Umbilical cord (tissue), 2 donors: ENCODE measurements around the gene CLIC6. TPM values are rescaled to one million over a fixed set of nuclear protein-coding genes. Genes with fewer than 3 reads are reported as not detected.
"Not testable (repeated sequence)": the region's sequence is repeated elsewhere in the genome, so short reads cannot be mapped to it uniquely, and the experiment has no call there.

ENCODE experiments used
- DNase-seq: peaks from one replicate; pipeline ENCODE4 v3.0.0-alpha.2; 2015; ENCODE audit warnings: low spot score
- total RNA-seq: library from RNA; depleted of rRNA; stranded (reverse); fragments of >200 nt; gene quantifications from one replicate; pipeline ENCODE4 v1.2.3, GENCODE V29; 2014; ENCODE audit warnings: low replicate concordance; ENCODE audit not compliant: insufficient read depth

The CLIC6 gene
- total RNA-seq, 1 donor from 2014 or later = 0.96 TPM

GRCh38 chr21:34651642-34652041, 17.2 kb upstream of the CLIC6 start:
- DNase-seq = no peak

- no peak for DNase-seq
Observed at GRCh38 chr21:34653522-34653921, 15.3 kb upstream of the CLIC6 start.

DNA sequence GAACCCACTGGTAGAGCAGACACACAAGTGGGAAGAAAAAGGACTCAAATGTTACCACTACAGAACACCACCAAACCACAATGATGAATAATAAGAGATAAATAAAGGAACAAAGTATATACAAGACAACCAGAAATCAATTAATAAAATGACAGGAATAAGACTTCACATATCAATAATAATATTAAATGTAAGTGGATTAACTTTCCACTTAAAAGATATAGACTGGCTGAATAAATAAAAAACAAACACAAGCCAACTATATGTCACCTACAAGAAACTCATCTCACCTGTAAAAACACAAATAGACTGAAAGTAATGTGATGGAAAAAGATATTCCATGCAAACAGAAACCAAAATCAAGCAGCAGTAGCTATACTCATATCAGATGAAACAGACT, 6.9 kb upstream of the CLIC6 start:
- no peak for DNase-seq

GRCh38 chr21:34667761-34668160, 1.0 kb upstream of the CLIC6 start:
- DNase-seq = no peak

GRCh38 chr21:34669149-34669879, 520 bp downstream of the CLIC6 start:
- no peak for DNase-seq

DNA sequence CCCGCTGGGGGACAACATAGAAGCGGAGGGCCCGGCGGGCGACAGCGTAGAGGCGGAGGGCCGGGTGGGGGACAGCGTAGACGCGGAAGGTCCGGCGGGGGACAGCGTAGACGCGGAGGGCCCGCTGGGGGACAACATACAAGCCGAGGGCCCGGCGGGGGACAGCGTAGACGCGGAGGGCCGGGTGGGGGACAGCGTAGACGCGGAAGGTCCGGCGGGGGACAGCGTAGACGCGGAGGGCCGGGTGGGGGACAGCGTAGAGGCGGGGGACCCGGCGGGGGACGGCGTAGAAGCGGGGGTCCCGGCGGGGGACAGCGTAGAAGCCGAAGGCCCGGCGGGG, 1.1 kb downstream of the CLIC6 start:
- not testable (repeated sequence) for DNase-seq

DNA sequence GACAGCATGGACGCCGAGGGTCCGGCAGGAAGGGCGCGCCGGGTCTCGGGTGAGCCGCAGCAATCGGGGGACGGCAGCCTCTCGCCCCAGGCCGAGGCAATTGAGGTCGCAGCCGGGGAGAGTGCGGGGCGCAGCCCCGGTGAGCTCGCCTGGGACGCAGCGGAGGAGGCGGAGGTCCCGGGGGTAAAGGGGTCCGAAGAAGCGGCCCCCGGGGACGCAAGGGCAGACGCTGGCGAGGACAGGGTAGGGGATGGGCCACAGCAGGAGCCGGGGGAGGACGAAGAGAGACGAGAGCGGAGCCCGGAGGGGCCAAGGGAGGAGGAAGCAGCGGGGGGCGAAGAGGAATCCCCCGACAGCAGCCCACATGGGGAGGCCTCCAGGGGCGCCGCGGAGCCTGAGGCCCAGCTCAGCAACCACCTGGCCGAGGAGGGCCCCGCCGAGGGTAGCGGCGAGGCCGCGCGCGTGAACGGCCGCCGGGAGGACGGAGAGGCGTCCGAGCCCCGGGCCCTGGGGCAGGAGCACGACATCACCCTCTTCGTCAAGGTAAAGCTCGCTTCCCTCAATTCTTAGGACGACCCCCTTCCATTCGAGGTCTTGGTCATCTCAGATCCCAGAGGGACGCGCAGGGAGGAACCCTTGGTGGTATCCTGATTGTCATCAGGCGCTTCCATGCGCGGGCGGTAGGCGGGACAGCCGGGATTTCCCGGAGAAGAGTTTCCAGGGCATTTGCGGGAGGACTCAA, 1.6 kb downstream of the CLIC6 start:
- DNase-seq = no peak

DNA sequence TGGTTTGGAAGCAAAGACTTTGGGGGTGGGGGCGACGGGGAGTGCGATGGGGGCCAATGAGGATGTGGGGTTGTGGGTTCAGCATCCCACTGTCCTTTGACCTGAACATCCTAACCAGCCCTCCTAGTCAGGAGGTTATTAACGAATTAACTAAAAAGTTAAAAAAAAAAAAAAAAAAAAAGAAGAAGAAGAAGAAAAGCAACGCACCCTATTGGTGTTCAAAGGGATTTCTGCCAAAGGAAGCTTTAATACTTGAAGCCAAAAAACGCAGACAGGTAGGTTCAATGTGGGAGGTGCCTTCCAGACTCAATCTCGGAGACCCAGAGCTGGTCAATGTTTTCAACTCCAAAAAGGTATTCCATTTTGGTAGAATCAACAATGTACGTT, 2.2 kb downstream of the CLIC6 start:
- no peak for DNase-seq

GRCh38 chr21:34671462-34671861, 2.7 kb downstream of the CLIC6 start:
- no peak for DNase-seq

GRCh38 chr21:34671891-34672290, 3.1 kb downstream of the CLIC6 start:
- no peak for DNase-seq

- DNase-seq = no peak
Observed at GRCh38 chr21:34673006-34673405, 4.2 kb downstream of the CLIC6 start.

DNA sequence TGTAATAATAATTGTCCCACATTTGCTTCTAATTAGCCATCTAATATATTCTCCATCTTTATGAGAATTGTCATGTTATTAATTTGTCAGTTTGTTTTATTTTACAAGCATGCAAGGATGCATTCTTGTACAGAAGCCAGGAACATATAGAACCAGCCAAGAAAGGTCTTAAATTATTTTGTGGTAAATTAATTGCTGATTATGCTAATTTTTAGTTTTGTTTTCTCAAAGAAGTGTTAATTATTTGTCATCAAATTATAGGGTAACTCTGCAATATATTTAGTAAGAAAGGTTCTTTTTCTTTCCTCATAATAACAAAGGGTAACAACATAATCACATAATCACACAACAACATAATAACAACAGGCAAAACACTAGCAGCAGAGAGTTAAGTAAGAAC, 5.7 kb downstream of the CLIC6 start:
- no peak for DNase-seq

- no peak for DNase-seq
Observed at GRCh38 chr21:34675871-34676270, 7.1 kb downstream of the CLIC6 start.

GRCh38 chr21:34679051-34679450, 10.3 kb downstream of the CLIC6 start:
- no peak for DNase-seq

DNA sequence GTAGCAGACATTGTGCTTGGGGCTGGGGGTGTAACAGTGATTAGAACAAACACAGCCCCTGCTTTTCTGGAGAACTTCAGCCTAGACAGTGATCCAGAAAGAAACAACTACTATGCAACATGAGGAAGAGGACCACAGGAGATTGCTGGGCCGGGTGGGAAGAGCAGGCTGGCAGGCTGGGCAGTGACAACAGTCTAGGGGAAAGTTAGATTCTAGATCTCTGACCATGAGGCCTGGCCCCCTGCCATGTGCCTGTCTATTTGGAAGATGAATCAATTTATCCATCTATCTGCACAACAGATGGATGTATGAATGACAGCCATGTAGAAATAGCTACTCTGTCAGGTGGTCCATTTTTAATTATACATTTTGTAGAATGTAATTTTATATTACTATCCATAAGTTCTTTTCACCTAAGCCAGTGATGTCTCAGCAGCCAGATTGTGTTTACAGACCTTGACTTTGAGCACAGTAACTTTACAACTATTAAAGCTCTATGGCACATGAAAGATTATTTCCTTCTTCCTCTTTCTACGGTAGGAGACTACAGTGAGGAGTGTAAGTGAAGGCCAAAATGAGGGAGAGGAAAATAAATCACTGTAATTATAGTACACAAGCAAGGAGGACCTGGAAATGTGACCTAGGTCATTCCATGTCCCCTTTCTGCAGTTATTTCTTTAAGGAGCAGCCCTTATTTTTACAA, 15.5 kb downstream of the CLIC6 start:
- no peak for DNase-seq

- DNase-seq = peak; percentile 46
Observed at GRCh38 chr21:34687065-34687464, 18.3 kb downstream of the CLIC6 start.

DNA sequence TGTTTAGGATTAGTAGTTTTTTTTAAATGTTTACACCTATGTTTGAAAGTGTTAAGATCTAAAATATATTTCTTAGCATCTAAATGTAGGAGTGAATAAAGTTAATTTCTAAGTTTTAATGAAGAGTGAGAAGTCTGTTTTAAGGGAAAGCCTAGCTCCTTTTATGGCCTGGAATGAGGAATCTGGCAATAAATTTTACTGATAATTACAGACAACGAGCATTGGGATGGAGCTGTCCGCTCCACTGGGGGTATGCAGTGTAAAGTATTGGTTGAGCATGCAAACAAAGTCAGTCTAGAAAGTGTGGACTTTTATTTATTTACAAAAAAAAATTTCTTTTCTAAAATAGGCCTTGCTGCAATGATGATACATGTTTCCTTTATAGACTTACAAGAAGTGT, 19.0 kb downstream of the CLIC6 start:
- no peak for DNase-seq

DNA sequence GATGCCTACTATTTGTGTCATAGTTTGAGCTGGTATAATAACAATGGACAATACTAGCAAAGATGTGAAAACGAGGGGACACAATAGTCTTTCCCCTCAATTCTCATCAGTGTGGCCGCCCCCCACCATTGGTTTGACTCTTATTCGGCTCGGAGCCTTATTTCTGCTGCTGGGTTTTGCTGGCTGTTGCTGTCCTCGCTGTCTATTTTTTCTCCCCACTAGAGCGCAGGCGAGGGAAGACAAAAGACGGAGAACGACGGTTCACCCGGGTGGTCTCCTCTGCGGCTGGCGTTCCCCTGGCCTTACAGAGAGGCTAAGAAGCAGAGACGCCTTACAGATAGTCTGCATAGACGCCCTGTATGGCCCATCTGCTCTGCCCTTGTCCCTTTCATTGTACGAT, 19.4 kb downstream of the CLIC6 start:
- DNase-seq = no peak

DNA sequence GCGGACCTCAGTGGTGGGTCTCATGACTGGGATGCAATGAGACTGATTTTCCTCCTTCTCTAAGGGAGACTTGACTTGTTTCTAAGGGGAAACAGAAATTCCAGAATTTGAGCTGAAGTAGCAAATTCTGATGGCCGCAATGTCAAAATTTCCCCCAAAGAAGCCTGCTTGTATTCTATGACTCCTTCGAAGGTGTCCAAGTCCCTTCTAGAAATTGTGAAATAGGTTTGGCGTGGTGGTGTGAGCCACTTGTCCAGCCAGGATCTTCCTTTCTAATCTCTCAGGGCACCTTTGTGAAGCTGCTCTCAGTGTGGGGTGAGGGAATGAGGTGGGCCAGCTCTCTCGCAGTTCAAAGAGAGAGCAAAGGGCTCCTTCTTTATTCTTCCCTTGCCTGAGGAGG, 19.9 kb downstream of the CLIC6 start:
- no peak for DNase-seq

DNA sequence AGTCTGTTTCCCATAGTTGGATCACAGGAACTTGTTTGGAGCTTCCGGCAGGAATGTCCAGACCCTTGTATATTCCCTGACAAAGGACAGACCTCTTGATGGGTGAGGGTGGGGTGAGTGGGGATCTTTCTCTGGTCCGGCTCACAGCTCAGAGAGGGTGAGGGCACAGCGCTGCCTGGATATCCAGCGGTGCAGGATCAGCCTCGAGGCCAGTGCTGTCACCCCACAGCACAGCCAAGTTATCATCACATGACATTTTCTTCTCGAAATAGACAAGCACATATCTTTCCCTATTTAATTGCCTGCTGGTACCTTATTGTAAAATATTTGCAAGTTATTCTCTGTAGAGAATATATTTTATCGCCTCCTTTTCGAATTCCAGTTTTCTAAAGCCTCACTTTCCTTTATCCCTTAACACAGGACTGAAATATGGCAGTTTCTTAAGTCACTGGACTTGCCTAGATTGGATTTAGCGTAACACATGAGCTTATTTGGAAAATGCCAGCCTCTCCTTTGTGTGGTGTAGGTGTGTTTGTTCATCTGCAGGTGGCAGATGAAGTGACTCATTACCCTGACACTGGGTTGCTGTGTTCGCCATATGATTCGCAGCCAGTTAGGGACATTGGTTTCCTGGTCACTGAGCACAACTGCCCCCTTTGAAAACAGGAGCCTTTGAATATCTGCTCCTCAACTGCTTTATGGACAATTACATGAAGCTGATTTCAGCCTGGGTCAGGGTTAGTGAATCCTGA, 21.4 kb downstream of the CLIC6 start:
- no peak for DNase-seq

GRCh38 chr21:34690793-34691175, 22.0 kb downstream of the CLIC6 start:
- DNase-seq = no peak

DNA sequence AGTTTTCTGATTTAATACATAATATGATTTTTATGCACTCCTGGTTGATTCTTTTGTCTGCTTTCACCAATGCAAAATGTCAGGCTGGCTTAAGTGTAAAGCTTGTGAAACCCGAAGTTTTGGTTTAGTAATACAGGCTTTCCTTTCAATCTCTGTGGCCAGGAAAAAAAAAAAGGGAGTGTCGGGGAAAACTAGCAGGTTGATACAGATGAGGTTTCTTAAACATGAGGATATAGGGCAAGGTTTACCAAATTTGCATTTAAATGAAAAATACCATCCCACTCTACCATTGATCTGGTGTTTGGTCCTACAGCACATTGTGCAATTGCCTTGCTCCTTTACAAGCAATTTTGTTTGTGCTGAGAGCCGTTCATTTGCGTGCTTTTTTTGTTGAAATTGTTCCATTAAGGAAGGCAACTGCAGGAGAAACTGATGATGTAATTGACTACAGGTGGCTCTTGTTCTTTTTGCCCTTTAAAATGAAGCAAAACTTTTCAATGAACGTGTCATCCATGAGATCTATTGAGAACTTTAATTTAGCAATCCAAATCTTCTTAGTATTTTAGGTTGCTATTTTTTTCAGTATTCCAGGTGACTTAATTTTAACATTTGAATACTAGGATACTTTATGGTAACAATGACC, 22.7 kb downstream of the CLIC6 start:
- no peak for DNase-seq
